Right lobe of liver (tissue), 4 donors: ENCODE data around the gene OR8G1.

Source experiments
- POLR2A ChIP-seq: fragments of 450-650 bp; IDR thresholded peaks from one replicate; pipeline ENCODE4 v1.6.1; 2017; ENCODE audit warnings: antibody characterized with exemption, mild to moderate bottlenecking
- TF ChIP-seq, protein P1 (sequence below), 4 donors: fragments of 200-600 bp in 3 of 4; fragments of 450-650 bp in 1 of 4; IDR thresholded peaks; one replicate each; pipeline versions ENCODE4 v1.5.1 to v1.8.0; 2016 to 2022; ENCODE audit warnings: antibody characterized with exemption in 4 of 4, mild to moderate bottlenecking in 2 of 4
- donor health status: DM: no; HTN: no; CAD: no.
- donor health status: DM: no; HTN: no; CAD: no.
- donor health status: DM: no; HTN: yes; CAD: no.

DNA sequence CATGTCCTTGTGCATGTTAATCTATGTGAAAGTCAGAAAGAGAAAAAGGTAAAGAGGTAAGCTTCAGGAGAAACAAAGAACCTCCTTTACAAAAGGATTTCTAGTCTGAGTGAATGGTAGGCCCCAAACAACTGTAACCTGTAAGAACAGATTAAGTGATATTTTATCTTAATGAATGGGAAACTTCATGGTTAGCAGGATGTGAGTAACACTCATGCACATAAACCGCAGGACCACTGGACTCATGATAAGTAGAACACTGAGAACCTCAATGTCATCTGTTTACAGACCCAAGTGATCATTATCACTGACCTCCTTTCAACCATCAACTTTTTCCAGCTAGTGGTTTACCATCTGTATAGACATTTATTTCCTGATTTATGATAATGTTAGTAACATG is 35.2 kb downstream of the OR8G1 start:
- TF ChIP-seq POLR2A, result no peak
- TF ChIP-seq, protein P1, sequence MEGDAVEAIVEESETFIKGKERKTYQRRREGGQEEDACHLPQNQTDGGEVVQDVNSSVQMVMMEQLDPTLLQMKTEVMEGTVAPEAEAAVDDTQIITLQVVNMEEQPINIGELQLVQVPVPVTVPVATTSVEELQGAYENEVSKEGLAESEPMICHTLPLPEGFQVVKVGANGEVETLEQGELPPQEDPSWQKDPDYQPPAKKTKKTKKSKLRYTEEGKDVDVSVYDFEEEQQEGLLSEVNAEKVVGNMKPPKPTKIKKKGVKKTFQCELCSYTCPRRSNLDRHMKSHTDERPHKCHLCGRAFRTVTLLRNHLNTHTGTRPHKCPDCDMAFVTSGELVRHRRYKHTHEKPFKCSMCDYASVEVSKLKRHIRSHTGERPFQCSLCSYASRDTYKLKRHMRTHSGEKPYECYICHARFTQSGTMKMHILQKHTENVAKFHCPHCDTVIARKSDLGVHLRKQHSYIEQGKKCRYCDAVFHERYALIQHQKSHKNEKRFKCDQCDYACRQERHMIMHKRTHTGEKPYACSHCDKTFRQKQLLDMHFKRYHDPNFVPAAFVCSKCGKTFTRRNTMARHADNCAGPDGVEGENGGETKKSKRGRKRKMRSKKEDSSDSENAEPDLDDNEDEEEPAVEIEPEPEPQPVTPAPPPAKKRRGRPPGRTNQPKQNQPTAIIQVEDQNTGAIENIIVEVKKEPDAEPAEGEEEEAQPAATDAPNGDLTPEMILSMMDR (IDR thresholded peaks at IDR 0.05), result no peak
